ENCODE results near the gene BMP8B.

- TF ChIP-seq POLR2AphosphoS5 (IDR thresholded peaks at IDR 0.05; ENCODE audit: low read depth, low read length) (no peak), CTCF (IDR thresholded peaks at IDR 0.05) (no peak), RAD21 (IDR thresholded peaks at IDR 0.05; ENCODE audit: low read length) (no peak), EP300 (IDR thresholded peaks at IDR 0.05; ENCODE audit: borderline replicate concordance in 1 of 2, low read depth in 1 of 2, low read length in 1 of 2) (no peak), FOXM1 (IDR thresholded peaks at IDR 0.05; ENCODE audit: low read depth) (no peak), NFIC (IDR thresholded peaks at IDR 0.05; ENCODE audit: borderline replicate concordance) (no peak), RFX5 (IDR thresholded peaks at IDR 0.05; ENCODE audit: low read length) (no peak), GATA2 (CRISPR knock-in tag; IDR thresholded peaks at IDR 0.05) (no peak)
These were observed 976 bp upstream of the BMP8B start for GRCh38 chr1:39789571-39790110.
